Mammary epithelial cell (primary cell): Measurements from ENCODE around the gene PEX13.

ENCODE experiments used
- CTCF ChIP-seq, 2 donors: IDR thresholded peaks in 1 of 2; conservative IDR thresholded peaks in 1 of 2; 2 replicates each; pipeline ENCODE4 v1.5.1; 2011 to 2012; ENCODE audit warnings: inconsistent platforms in 2 of 2, low read length in 2 of 2, mild to moderate bottlenecking in 2 of 2, control low read depth in 1 of 2, low read depth in 1 of 2; ENCODE audit not compliant: insufficient read depth in 1 of 2; ENCODE audit errors: extremely low read depth in 1 of 2
- EZH2 ChIP-seq: IDR thresholded peaks from 2 replicates; pipeline ENCODE4 v1.6.1; 2012; ENCODE audit warnings: low read length, inconsistent platforms, borderline replicate concordance

- TF ChIP-seq CTCF (conservative IDR thresholded peaks at IDR 0.05 in 1 of 2, IDR thresholded peaks at IDR 0.05 in 1 of 2; ENCODE audit: extremely low read depth in 1 of 2, insufficient read depth in 1 of 2, low read depth in 1 of 2, low read length in 2 of 2) = no peak
- TF ChIP-seq EZH2 = no peak
Observed at GRCh38 chr2:61055557-61055956, 38.0 kb downstream of the PEX13 start.
